K562 (cell line): ENCODE measurements around the gene PRRC2A. TPM values are rescaled to one million over a fixed set of nuclear protein-coding genes. Genes with fewer than 3 reads are reported as not detected.
A peak's percentile ranks its signal among the peaks of the same experiment; 100 is the strongest.

ENCODE experiments used
- CHAMP1 ChIP-seq: fragments of 450-650 bp; IDR thresholded peaks from 2 replicates; pipeline ENCODE4 v1.6.1; 2016; ENCODE audit warnings: mild to moderate bottlenecking
- CHD7 ChIP-seq: fragments of 200-600 bp; sonication (generic); IDR thresholded peaks from one replicate; pipeline ENCODE4 v1.6.1; 2012; ENCODE audit warnings: mild to moderate bottlenecking, low read depth, low read length, inconsistent platforms
- CREBBP ChIP-seq: IDR thresholded peaks from one replicate; pipeline ENCODE4 v1.6.1; 2012; ENCODE audit warnings: low read depth, mild to moderate bottlenecking, control low read depth, inconsistent platforms, low read length
- FOXA3 ChIP-seq, 2 experiments: fragments of 450-650 bp in 1 of 2; sonication (generic) in 1 of 2; formaldehyde crosslinking; IDR thresholded peaks in 1 of 2; conservative IDR thresholded peaks in 1 of 2; 2 replicates each; pipeline versions ENCODE4 v1.4.0 to v1.8.0; 2020 to 2022; ENCODE audit warnings: mild to moderate bottlenecking in 2 of 2, missing genetic modification reagents in 1 of 2
- HCFC1 ChIP-seq: IDR thresholded peaks from 2 replicates; pipeline ENCODE4 v1.6.1; 2012; ENCODE audit warnings: low read depth, low read length, improper control_type of control experiment
- MAZ ChIP-seq, 2 experiments: fragments of 450-650 bp in 1 of 2; sonication (generic) in 1 of 2; formaldehyde crosslinking; IDR thresholded peaks in 1 of 2; conservative IDR thresholded peaks in 1 of 2; 2 replicates each; pipeline versions ENCODE4 v1.4.0 to v1.5.0; 2020; ENCODE audit warnings: mild to moderate bottlenecking in 1 of 2, missing genetic modification reagents in 1 of 2
- MYNN ChIP-seq, 2 experiments: sonication (generic); formaldehyde crosslinking in 1 of 2; IDR thresholded peaks; 2 replicates each; pipeline versions ENCODE4 v1.5.0 to v1.6.1; 2016 to 2020; ENCODE audit warnings: antibody characterized with exemption in 1 of 2, missing genetic modification reagents in 1 of 2
- RBM15 ChIP-seq: fragments of 200-400 bp; formaldehyde crosslinking; IDR thresholded peaks from 2 replicates; pipeline ENCODE4 v1.6.1; 2018; ENCODE audit warnings: mild to moderate bottlenecking, low read length, moderate library complexity; ENCODE audit not compliant: insufficient read depth
- TCF3 ChIP-seq: sonication (generic); formaldehyde crosslinking; IDR thresholded peaks from 2 replicates; pipeline ENCODE4 v1.4.0; 2020; ENCODE audit warnings: mild to moderate bottlenecking, missing genetic modification reagents
- YY1 ChIP-seq, 3 experiments: IDR thresholded peaks; 2 replicates each; pipeline ENCODE4 v1.6.1; 2011; ENCODE audit warnings: low read length in 2 of 3, mild to moderate bottlenecking in 2 of 3, moderate library complexity in 2 of 3, borderline replicate concordance in 1 of 3, control low read depth in 1 of 3, low read depth in 1 of 3; ENCODE audit not compliant: insufficient read depth in 3 of 3, insufficient replicate concordance in 2 of 3, control insufficient read depth in 1 of 3, insufficient read length in 1 of 3; ENCODE audit errors: extremely low read depth in 1 of 3
- ZNF668 ChIP-seq: fragments of 250-450 bp; sonication (Bioruptor Pico); IDR thresholded peaks from 2 replicates; pipeline ENCODE4 v1.8.0; 2022; ENCODE audit warnings: mild to moderate bottlenecking, inconsistent platforms
- polyA plus RNA-seq, 8 experiments: library from polyadenylated mRNA; depleted of rRNA in 4 of 8; stranded (reverse) in 5 of 8; unstranded in 3 of 8; fragments of >200 nt; fragmentation: Nextera tagmentation in 2 of 8; fragmentation: Illumina TruSeq in 1 of 8; extraction: Ambion mirVana in 2 of 8; extraction: Trizol in 1 of 8; gene quantifications; 2 replicates each; pipeline versions ENCODE4 v1.2.1 to v1.2.3, GENCODE V29; 2011 to 2014; ENCODE audit warnings: inconsistent platforms in 1 of 8, missing spikeins in 1 of 8
- total RNA-seq, 7 experiments: library from RNA; depleted of rRNA in 6 of 7; stranded (reverse); fragments of >200 nt in 6 of 7; fragmentation: Illumina TruSeq in 2 of 7; extraction: Trizol in 2 of 7; gene quantifications; 2 replicates each; pipeline versions ENCODE4 v1.2.1 to v1.2.3, GENCODE V29; 2011 to 2021; ENCODE audit warnings: low replicate concordance in 1 of 7

Gene PRRC2A
- total and polyA plus RNA-seq, 9 of the 15 experiments (the other 6 are each of a cell fraction or from before 2014, with no cell fraction given), result 1.0 to 332 (median 63.0) TPM

- 0 out of 2 replicates have a peak, but pooled peaks have one; percentile 13 for TF ChIP-seq MYNN (IDR thresholded peaks at IDR 0.05)
- no peak for TF ChIP-seq MYNN (CRISPR knock-in tag; IDR thresholded peaks at IDR 0.05)
- no peak for TF ChIP-seq CREBBP
- TF ChIP-seq CHAMP1, result peak; percentile 66
- TF ChIP-seq YY1 (IDR thresholded peaks at IDR 0.05; ENCODE audit: borderline replicate concordance in 1 of 3, control insufficient read depth in 1 of 3, extremely low read depth in 1 of 3, insufficient read depth in 3 of 3, insufficient read length in 1 of 3, insufficient replicate concordance in 2 of 3, low read depth in 1 of 3, low read length in 2 of 3), result peak; percentile 92 to 96 (median 92)
- no peak for TF ChIP-seq RBM15
- peak; percentile 21; the same call in 1 of the 2 replicates for TF ChIP-seq TCF3 (CRISPR knock-in tag)
- peak in 1 of 2 experiments; percentile 40; a peak in 1 of 4 replicates for TF ChIP-seq FOXA3 (CRISPR knock-in tag; conservative IDR thresholded peaks at IDR 0.05 in 1 of 2, IDR thresholded peaks at IDR 0.05 in 1 of 2)
- no peak; the same call in 1 of the 2 replicates for TF ChIP-seq HCFC1
- TF ChIP-seq MAZ (CRISPR knock-in tag; conservative IDR thresholded peaks at IDR 0.05 in 1 of 2, IDR thresholded peaks at IDR 0.05 in 1 of 2), result peak; percentile 97 to 99
- no peak for TF ChIP-seq ZNF668 (CRISPR knock-in tag)
- no peak for TF ChIP-seq CHD7
Measured at GRCh38 chr6:31620586-31621319, at the start of gene PRRC2A (continued).
